ENCODE measurements around the gene ASIC1.

GRCh38 chr12:50021031-50021430, 36.4 kb upstream of the ASIC1 start:
- TF ChIP-seq CTCF (conservative IDR thresholded peaks at IDR 0.05; ENCODE audit: low read depth, low read length): no peak
- no peak for TF ChIP-seq EZH2 (IDR thresholded peaks at IDR 0.05; ENCODE audit: low read length, unreplicated experiment)

Data from PC-3 (cell line).